ENCODE measurements around the gene D2HGDH. TPM values are rescaled to one million over a fixed set of nuclear protein-coding genes. Genes with fewer than 3 reads are reported as not detected.
A peak's percentile ranks its signal among the peaks of the same experiment; 100 is the strongest.
"Not testable (repeated sequence)": the region's sequence is repeated elsewhere in the genome, so short reads cannot be mapped to it uniquely, and the experiment has no call there.

The D2HGDH gene
- total RNA-seq, 3 donors from 2014 or later: 52.2 to 88.6 (median 63.0) TPM

DNA sequence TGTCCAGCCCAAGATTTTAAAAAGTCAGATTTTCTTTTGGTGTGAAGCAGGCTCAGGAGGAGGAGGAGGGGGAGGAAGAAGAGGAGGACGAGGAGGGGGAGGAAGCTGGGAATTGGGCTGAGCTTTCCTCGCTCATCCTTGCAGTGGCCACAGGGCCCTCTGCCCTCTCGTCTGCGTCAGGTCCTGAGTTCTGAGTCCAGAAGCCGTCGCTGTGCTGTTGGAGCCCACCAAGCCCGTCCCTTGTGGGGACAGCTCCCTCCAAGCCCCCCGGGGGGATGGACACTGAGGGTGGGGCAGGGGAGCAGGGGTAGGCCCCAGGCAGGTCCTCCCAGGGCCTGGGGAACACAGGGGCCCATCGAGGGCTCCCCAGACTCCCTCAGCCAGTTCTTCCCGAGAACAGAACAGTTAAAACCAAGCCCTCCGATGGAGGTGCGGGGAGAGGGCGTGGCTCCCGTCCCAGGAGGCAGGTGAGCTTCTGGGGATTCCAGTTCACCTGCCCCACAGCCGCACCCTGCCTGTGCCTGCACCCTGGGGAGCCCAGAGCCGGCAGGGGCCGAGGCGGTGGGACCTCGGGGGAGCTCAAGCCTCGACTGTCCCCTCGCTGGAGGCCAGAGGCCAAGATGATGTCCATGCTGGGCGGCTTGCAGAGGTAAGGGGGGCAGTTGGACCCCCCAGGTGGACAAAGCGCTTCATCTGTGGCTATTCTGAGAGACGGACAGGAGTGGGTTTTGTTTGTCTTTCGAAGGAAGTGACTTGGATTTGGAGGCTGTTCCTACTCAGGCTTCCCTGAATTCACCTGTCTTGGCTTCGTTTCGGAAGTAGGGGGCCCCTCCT is 42.1 kb downstream of the D2HGDH start, which contains the start of gene GAL3ST2:
Gene GAL3ST2 (plus strand): TSS at position 487 of the 834 bp plus-strand sequence. CDS start 134 bp downstream, at position 621.
- intact Hi-C loops (cut with DNase I, micrococcal nuclease): no loop called here
- Histone ChIP-seq H3K36me3 (ENCODE audit: low read depth) (no peaks in the 10 kb centered on the region), H3K4me1 (ENCODE audit: low read depth) (peaks cover 24% of the 10 kb centered on the region), H3K4me3 (peak within 1 kb of the TSS; percentile 23), H3K9me3 (no peaks in the 10 kb centered on the region)
- peak; percentile 81 to 87 (median 82) for DNase-seq
- TF ChIP-seq, protein P1, sequence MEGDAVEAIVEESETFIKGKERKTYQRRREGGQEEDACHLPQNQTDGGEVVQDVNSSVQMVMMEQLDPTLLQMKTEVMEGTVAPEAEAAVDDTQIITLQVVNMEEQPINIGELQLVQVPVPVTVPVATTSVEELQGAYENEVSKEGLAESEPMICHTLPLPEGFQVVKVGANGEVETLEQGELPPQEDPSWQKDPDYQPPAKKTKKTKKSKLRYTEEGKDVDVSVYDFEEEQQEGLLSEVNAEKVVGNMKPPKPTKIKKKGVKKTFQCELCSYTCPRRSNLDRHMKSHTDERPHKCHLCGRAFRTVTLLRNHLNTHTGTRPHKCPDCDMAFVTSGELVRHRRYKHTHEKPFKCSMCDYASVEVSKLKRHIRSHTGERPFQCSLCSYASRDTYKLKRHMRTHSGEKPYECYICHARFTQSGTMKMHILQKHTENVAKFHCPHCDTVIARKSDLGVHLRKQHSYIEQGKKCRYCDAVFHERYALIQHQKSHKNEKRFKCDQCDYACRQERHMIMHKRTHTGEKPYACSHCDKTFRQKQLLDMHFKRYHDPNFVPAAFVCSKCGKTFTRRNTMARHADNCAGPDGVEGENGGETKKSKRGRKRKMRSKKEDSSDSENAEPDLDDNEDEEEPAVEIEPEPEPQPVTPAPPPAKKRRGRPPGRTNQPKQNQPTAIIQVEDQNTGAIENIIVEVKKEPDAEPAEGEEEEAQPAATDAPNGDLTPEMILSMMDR (IDR thresholded peaks at IDR 0.05): no peak
- peak; percentile 53 for ATAC-seq

DNA sequence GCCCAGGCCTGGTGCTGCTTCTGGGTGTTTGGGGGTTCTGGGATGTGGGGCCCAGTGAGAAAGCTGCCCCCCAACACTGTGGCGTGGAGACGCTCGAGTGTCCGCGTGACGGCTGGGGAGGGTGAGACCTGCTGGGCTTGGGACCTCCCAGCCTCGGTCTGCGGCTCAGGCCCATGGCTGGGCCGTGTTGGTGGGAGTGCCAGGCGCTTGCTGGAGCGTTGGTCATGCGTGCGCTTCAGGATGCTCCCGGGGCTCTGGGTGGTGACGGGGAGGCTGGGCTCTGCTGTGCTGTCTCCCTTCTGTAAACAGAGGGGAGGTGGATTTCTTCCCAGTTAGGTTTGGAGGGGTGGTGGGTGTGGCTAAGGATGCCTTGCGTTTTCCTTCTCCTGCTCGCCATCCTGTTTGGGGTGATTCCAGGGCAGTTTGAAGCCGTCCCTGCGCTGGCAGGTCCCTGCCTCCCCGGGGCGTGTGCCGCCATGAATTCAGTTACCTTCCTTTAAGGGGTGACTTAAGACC is 42.8 kb downstream of the D2HGDH start:
- DNase-seq (peak; percentile 53 to 71 (median 70)), ATAC-seq (peak; percentile 28)
- H3K36me3 ChIP-seq (ENCODE audit: low read depth): no peaks in the 10 kb centered on the region

DNA sequence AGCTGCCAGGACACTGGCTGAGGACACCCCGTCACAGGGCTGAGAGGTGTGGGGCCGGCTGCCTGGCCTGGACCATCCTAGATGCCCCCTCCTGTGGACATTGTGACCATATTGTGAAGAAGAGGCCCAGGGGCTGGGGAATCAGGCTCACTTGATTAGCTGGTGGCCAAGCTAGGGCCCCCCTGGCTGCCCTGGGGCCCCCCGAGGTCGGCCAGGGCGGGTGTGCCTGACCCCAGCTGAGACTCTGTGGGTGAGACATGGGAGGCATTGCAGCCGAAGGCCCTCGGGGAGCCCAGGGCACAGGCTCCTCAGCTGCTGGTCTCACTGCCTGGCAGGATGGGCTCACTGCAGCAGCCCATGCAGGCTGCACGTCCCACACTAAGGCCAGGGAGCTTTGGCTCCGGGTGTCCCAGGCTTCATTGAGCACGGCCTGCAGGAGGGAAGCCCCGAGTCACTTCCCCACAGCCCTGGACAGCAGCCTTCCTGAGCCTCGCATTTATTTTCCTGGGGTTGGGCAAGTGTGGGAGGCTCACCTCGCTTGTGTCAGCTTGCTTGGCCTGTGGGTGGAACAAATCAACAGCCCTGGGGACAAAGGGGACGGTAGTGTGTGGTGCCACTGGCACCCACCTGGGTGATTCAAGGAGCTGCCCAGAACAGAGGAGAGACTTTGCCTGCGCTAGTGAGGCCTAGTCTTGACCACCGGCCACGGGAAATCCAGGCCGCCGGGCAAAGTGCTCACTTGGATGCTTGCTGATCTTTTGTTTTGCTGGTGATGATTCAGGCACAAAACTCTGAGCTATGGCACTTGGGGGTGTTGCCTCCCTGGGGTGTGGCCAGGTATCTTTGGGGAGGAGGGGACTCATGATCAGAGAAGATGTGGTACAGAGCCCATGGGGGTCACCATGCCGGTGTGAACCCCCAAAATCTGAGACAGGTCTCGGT is 43.5 kb downstream of the D2HGDH start:
- TF ChIP-seq, protein P1 (IDR thresholded peaks at IDR 0.05): no peak
- intact Hi-C loops (cut with DNase I, micrococcal nuclease): no loop called here
- Histone ChIP-seq H3K9me3 (no peaks in the 10 kb centered on the region), H3K36me3 (ENCODE audit: low read depth) (no peaks in the 10 kb centered on the region), H3K4me3 (no peak overlapping the region), H3K4me1 (ENCODE audit: low read depth) (peaks cover 21% of the 10 kb centered on the region)
- ATAC-seq: peak; percentile 1
- DNase-seq: peak in 2 of 3 donors; percentile 55 to 58

More for the DNA sequence above, 42.8 kb downstream of the D2HGDH start:
- intact Hi-C loops (cut with DNase I, micrococcal nuclease): no loop called here
- H3K4me1 ChIP-seq (ENCODE audit: low read depth): peaks cover 24% of the 10 kb centered on the region
- H3K9me3 ChIP-seq: no peaks in the 10 kb centered on the region
- H3K4me3 ChIP-seq: peak overlapping the region; percentile 23
- TF ChIP-seq, protein P1 (IDR thresholded peaks at IDR 0.05): no peak

DNA sequence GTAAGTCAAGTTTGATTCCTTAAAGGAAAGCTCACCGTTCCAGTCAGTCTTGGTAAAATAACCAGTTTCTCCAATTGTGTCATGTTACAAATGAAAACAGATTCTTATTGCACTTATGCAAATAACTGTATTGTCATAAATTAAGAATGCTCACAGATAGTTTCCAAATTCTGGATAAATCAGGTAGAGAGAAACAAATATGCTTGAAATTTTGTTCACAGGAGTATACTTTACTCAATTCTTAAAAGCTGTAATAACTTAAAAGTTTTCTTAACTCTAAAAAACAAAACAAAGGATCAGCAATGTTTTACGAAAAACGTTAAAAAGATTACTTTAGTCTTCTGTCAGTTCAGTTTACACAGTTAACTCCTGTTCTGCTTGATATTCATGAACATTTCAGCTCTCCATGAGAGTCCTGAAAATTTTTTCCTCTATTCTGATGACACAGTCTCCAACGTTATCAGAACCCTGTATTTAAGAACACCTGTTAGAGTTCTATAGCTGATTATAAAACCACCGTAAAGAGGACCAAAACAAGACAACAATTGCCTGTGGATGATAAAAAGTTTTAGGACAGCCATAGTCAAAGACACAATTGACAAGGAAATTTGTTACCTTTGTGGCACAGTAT is 46.6 kb downstream of the D2HGDH start:
- TF ChIP-seq, protein P1 (IDR thresholded peaks at IDR 0.05): no peak
- Histone ChIP-seq H3K4me3 (no peak overlapping the region), H3K4me1 (ENCODE audit: low read depth) (peaks cover 6% of the 10 kb centered on the region), H3K36me3 (ENCODE audit: low read depth) (no peaks in the 10 kb centered on the region), H3K9me3 (no peaks in the 10 kb centered on the region)
- ATAC-seq: no peak
- no peak for DNase-seq
- intact Hi-C loops (cut with DNase I, micrococcal nuclease): no loop called here

DNA sequence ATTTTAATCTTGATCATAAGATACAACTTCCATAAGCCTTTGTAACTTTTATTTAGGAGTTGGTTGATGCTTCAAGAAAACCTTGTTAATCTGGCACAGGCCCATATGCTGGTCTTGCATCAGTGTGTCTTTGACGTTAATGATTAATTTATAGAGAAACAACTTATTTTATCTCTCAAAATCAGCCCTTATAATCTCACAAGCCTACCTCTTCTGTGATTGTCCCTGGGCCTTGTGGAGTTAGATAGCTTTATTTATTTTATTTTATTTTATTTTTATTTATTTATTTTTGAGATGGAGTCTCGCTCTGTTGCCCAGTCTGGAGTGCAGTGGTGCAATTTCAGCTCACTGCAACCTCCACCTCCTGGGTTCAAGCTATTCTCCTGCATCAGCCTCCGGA is 47.6 kb downstream of the D2HGDH start:
- DNase-seq; H3K9me3 ChIP-seq; intact Hi-C loops (cut with DNase I, micrococcal nuclease); H3K36me3 ChIP-seq (ENCODE audit: low read depth); ATAC-seq; H3K4me1 ChIP-seq (ENCODE audit: low read depth); H3K4me3 ChIP-seq: not testable (repeated sequence)
